ENCODE measurements around the gene COLEC12.

COLEC12 gene

DNA sequence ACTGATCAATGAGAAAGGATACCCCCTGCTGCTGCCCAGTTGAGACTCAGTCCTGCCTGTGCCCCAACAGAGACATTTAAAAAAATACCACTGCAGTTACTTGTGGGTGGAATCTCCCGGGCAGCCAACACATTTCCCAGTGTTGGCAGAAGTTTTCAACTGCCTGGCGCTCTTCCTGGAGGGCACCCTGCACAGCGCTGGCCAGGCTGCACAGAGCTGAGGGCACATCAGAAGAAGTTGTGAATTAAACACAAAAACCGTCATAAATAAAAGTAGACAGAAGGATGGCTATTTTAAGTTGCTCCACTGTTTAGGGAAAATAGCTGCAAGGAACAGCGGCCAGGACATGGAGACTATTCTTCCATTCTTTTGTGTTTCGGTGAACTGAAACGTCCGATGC lies 122.4 kb downstream of the COLEC12 start:
- TF ChIP-seq, protein P1, sequence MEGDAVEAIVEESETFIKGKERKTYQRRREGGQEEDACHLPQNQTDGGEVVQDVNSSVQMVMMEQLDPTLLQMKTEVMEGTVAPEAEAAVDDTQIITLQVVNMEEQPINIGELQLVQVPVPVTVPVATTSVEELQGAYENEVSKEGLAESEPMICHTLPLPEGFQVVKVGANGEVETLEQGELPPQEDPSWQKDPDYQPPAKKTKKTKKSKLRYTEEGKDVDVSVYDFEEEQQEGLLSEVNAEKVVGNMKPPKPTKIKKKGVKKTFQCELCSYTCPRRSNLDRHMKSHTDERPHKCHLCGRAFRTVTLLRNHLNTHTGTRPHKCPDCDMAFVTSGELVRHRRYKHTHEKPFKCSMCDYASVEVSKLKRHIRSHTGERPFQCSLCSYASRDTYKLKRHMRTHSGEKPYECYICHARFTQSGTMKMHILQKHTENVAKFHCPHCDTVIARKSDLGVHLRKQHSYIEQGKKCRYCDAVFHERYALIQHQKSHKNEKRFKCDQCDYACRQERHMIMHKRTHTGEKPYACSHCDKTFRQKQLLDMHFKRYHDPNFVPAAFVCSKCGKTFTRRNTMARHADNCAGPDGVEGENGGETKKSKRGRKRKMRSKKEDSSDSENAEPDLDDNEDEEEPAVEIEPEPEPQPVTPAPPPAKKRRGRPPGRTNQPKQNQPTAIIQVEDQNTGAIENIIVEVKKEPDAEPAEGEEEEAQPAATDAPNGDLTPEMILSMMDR (conservative IDR thresholded peaks at IDR 0.05; ENCODE audit: low read depth, low read length): no peak
- no peak for DNase-seq (ENCODE audit: low read depth)
- H3K4me3 ChIP-seq (ENCODE audit: low read length): no peak overlapping the region

DNA sequence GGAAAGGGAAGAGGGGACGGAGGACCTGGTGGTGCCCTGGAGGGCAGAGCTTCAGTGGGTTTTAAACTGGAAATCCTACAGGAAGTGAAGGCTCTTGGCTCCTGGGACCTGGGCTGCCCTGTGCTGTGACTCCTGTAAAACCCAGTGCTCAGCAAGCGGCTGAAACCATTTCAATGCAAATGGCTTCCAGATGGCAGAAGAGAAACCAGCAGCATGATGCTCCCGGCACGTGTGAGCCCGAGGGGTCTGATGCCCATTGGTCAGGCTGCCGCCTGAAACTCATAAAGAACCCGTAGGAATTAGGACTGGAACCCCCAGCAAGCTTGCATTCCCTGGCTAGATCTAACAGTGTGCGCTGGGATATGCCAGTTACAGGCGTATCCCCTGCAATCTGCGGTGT lies 123.4 kb downstream of the COLEC12 start:
- no peak for DNase-seq (ENCODE audit: low read depth)
- TF ChIP-seq, protein P1 (conservative IDR thresholded peaks at IDR 0.05; ENCODE audit: low read depth, low read length): no peak
- no peak overlapping the region for H3K4me3 ChIP-seq (ENCODE audit: low read length)

DNA sequence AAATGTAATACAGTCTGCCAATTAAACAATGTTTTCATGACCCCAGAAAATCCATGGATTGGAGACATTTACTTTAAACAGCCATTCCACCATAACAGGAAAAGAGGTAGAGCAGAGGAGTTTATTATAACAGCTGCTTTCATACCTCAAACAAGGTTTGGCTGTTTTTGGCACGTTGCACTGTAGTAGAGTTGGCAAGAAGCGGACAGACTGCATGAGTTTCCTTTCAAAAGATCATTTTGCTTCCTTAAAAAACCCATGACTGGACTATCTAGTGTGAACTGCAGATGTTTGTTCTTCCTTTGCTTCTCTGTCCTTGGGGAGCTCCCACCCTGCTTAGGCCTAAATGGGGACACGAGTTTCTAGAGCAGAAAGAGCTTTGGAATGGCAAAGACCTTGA lies 124.2 kb downstream of the COLEC12 start:
- TF ChIP-seq, protein P1 (conservative IDR thresholded peaks at IDR 0.05; ENCODE audit: low read depth, low read length): no peak
- H3K4me3 ChIP-seq (ENCODE audit: low read length): no peak overlapping the region
- no peak for DNase-seq (ENCODE audit: low read depth)

DNA sequence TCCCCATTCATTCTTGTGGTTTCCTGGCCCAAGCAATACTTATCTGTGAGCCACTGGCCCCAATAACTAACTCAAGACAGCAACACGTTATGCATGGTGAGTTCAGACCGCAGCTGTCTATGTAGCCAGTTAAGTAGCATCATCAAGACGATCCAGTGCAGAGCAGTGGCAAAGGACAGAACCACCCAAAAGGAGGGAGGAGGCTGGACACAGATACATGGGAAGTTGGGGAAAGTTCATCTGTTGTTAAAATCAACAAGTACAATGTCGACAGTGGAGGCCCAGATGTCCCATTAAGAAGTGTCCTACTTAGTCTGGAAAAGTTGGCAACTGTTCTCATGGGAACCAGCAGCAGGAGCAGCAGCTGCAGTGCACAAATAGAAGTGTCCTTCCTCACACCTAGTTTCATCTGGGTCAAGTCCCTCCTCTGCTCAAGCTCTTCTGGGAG lies 125.8 kb downstream of the COLEC12 start:
- no peak overlapping the region for H3K4me3 ChIP-seq (ENCODE audit: low read length)
- TF ChIP-seq, protein P1 (conservative IDR thresholded peaks at IDR 0.05; ENCODE audit: low read depth, low read length): no peak

DNA sequence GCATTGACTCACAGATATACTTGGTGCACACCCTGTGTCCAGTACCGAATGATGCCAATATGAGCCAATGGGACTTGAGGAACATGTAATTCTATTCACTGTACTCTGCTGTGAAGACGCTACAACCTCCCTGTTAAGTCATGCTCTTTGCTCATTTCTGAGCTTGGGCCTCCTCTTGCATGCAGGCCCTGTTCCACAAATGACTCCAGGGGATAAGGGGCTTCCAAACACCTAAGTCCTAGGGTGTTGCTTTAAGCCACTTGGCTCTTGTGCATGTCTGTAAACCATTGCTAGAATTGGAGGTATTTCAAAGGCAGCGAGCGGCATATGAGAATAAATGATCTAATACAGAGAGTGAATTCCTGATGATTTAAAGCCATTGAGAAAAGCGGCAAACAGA lies 126.7 kb downstream of the COLEC12 start:
- TF ChIP-seq, protein P1 (conservative IDR thresholded peaks at IDR 0.05; ENCODE audit: low read depth, low read length): no peak
- no peak for DNase-seq (ENCODE audit: low read depth)
- no peak overlapping the region for H3K4me3 ChIP-seq (ENCODE audit: low read length)

More for the DNA sequence above, 125.8 kb downstream of the COLEC12 start:
- DNase-seq (ENCODE audit: low read depth): no peak

DNA sequence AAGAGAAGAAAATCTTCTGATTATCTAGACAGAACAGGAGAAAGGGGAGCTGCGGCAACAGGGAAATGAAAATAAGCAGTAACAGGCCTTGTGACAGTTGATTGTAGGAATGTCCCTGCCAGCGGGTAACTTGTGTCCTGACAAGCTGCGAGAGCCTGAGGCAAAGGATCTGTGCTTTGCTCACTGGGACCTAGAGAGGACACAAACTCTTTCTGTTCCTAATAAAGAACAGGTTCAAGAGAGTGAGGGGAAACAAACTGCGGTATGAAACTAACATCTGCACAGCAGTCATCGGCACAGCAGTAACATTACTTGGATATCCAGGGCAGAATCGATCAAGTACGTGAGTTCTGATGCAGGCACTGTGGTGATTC lies 128.9 kb downstream of the COLEC12 start:
- TF ChIP-seq, protein P1 (conservative IDR thresholded peaks at IDR 0.05; ENCODE audit: low read depth, low read length): no peak
- H3K4me3 ChIP-seq (ENCODE audit: low read length): no peak overlapping the region
- no peak for DNase-seq (ENCODE audit: low read depth)

DNA sequence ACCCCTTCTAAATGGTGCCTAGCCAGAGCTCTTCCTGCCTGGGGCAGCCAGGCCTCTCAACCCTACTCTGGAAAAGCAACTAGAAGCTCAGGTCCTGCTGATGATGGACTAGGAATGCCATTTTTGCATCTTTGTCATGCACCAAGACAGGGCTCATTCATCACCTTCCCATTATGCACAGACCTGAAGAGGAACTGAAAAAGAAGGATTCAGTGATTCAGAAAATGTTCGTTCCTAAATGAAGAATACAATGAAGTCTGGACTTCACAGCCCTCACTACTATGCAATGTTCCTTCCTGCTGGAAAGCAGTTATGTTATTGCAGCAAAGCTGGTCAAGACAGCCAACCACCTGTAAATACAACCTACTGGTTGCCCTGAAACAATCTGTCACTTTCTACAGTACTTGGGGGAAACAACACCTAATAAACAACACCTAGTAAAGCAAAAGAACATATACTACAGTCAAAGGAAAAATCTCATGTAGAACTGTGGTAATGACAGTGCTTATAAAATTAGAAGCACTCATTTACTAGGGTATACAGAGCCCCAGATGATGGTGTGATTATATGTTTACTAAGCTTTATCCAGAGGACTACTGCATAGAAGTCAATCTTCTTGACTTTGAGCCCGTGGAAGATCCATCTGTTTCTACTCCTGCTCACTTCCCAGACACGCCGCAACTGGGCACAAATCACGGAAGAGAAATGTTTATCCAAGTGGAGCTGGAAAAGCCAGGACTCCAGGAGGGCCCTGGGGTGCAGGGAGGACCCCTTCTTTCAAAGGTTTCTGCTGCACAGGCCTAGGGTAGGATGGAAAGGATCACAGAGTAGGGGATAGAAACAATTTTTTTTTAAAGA lies 129.5 kb downstream of the COLEC12 start:
- no peak for DNase-seq (ENCODE audit: low read depth)
- TF ChIP-seq, protein P1 (conservative IDR thresholded peaks at IDR 0.05; ENCODE audit: low read depth, low read length): no peak
- H3K4me3 ChIP-seq (ENCODE audit: low read length): no peak overlapping the region

Data from retinal pigment epithelial cell (primary cell).